HG03469 (cell line): ENCODE data around the gene PFKP.

ENCODE experiments used
- ATAC-seq: cut with Tn5 transposase; IDR thresholded peaks from one replicate; pipeline ENCODE4 v1.9.1; 2021; ENCODE audit warnings: mild to moderate bottlenecking, moderate library complexity, moderate number of reproducible peaks; ENCODE audit not compliant: unreplicated experiment

The PFKP gene

GRCh38 chr10:3068968-3069737, 1.8 kb downstream of the PFKP start:
- ATAC-seq: no peak

DNA sequence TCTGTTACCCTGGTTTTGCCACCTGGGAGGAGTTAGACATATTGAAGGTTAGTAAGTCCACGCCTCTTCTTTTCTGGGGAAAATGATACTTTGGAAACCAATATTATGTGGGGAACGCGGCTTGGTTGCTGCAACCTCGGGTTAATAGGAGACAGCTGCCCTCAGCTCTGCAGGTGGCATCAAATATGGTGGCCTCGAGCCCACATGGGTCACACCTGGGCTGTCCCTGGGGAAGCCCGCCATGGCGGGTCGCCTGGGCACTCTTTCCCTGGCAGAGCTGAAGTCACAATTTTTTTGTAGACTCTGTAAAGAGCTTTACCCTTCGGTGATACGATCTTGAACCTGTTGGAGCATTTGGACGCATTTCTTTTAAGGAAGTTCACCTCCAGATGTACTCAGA, 2.5 kb downstream of the PFKP start:
- no peak for ATAC-seq

DNA sequence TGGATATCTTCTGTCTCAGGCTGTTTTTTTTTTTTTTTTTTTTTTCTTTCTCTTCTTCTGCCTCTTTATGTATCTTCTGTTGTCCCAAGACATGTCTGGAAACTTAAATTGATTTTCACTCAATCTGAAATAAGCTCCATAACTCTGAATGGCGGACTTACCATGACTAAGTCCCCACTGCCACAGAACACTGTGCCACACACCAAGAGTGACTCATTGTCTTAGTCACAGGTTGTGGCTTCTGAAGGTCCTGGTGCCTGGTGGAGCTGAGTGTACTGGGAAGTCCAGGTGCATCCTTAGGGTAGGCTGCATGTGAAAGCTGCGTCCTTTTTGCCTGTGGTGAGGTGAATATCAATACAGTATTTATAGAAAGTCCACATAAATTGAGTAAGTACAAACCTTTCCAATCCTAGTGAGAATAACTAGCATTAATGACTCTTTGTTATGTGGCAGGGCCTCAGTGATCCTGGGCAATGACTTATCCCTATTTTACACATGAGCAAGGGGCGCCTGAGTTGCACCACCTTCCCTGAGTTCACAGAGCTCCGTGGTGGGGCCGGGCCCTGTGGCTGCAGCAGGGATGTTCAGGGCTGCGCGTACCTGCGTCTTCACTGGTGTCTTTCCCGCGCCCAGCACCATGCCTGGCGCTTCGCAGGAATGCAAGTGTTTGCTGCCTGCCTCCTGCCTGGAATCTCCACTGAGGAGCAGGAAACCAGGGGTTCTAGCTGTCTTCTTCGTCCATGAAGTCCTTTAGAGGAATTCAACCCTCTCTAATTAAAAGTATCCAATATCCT, 4.3 kb downstream of the PFKP start:
- no peak for ATAC-seq

- ATAC-seq: no peak
These were observed 5.5 kb downstream of the PFKP start for GRCh38 chr10:3072641-3073360.

GRCh38 chr10:3074145-3074665, 6.9 kb downstream of the PFKP start:
- no peak for ATAC-seq

- ATAC-seq: no peak
These were observed 7.7 kb downstream of the PFKP start for GRCh38 chr10:3074985-3075600.

GRCh38 chr10:3076138-3076537, 8.8 kb downstream of the PFKP start:
- ATAC-seq: no peak

- ATAC-seq: no peak
These were observed 10.2 kb downstream of the PFKP start for GRCh38 chr10:3077509-3077908.

DNA sequence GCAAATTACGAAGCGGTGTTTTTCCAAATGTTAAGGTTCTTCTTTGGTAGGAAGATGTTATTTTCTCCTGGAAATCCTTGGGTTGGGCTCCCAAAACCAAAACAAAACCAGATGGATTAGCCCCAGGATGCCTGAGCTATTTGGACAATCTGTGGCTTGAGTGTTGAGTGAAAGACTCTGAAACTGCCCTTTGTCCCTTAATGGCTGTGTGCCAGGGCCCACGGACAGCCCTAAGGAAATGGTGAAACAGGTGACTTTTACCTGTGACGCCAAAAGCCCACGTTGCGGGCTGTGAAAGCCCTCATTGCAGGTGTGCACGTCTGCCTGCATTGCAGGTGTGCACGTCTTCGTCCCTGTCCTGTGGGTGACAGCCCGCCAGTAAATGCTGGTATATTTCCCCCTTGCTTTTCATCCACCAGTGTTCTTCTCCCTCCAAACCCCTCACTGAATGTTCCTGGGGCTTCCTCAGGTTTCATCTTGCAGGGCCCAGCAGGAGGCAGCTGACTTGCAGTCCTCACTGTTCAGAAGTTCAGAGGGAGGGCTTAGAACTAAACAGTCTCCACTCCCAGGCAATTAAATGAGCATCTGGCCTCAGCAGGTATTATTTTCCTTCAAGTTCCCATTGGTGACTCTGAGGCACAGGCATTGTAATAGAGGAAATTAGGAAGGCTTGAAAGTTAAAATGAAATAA, 10.7 kb downstream of the PFKP start:
- no peak for ATAC-seq

- no peak for ATAC-seq
These were observed 14.1 kb downstream of the PFKP start for GRCh38 chr10:3081383-3081981.

GRCh38 chr10:3082290-3082689, 14.9 kb downstream of the PFKP start:
- no peak for ATAC-seq

DNA sequence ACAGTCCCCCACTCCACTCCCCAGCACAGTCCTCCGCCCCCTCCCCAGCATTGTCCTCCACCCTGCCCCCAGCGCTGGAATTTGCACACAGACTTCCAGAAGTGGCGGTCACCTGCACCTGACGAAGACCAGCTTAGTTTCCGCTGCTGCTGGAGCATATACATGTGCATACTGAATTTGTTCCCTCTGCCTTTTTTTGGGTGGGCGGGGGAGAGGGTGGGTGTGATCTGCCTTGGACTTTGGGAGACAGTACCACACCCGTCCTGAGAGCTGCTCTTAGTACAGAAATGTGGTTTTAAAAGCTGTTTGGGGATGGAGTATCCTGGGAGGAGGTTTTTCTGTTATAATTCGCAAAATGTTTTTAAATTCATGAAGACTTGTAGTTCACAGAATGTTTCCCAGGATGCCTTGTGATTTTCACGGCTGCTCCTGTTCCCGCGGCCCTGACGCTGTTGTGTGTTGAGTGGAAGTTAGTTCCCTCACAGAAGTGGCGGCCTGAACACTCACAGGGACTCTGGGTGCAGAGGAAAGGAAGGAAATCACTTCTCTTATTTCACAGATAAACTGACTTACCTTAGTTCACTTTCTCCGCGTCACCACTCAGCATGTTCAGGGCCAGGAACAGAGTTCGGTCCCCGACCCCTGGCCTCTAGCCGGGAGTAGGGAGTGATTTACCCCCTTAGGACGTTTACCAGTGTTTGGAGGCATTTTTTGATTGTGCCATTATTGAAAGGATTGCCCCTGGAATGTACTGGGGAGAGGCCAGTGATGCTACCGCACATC, 18.6 kb downstream of the PFKP start:
- no peak for ATAC-seq

- no peak for ATAC-seq
These were observed 23.0 kb downstream of the PFKP start for GRCh38 chr10:3090388-3090787.

DNA sequence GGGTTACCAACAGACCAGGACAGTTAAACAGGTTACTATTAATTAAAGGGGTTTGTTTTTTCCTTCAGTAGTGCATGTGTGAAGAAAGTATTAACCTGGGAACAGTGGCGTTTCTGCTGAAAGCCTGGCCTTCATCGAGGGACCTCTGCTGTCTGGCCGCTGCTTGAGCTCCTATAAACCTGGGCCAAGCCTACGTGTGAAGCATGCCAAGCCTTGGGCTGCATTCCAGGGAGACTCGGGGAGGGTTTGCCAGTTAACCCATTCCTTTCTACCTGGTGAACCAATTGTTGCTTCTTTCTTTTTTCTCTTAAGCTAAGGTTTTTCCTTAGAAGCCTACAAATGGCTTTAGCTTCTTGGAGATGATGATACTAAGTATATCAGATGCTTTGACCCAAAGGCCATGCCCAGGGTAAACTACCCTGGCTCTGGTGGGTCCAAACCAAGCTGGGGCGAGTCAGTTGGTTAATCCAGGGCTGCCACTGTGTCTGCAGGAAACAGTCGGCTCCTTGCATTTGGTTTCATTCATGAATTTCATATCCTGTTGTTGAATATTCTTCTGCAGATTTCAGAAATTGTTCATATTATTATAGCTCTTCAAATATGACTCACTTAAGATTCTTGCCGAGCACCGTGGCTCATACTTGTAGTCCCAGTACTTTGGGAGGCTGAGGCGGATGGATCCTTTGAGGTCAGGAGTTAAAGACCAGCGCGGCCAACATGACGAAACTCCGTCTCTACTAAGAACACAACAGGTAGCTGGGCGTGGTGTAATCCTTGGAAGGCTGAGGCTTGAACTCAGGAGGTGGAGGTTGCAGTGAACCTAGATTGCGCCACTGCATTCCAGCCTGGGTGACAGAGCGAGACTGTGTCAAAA, 23.8 kb downstream of the PFKP start:
- ATAC-seq: no peak

GRCh38 chr10:3091921-3092320, 24.6 kb downstream of the PFKP start:
- ATAC-seq: no peak

DNA sequence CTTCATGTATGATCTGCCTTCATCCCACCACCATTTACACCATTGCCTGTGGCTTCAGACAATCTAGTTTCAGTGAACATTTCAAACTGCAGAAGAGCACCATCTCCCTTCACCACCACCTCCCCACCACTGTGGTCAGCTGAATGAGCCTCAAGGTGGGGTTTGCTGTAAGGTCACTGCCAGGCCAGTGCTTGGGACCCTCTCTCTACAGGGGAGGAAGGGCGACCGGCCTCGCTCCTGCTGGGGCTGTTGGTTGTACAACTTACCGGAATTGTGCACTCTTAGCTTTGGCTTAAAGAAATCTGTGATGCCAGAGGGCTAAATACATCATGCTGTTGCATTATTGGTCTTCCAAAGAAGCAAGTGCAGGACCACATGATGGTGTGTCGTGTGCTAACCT, 26.6 kb downstream of the PFKP start:
- ATAC-seq: no peak

DNA sequence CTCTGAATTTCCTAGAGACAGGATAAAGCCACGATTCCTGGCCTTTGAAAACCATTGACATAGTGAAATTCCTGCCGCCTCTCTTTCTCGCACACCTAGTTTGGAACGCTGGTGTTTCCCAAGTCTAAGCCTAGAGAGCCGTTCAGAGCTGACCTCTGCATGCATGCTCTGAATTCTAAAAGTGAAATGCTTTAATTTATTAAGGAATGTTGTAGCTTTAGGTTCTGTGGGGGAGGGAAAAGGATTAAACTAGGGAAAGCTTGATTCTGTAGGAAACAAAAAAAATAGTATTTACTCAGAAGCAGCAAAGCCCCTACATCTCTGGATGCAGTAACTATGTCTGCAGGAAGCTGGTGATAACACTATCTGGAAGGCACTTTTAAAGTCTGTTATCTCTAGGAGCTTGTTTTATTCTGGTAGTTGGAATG, 27.3 kb downstream of the PFKP start:
- no peak for ATAC-seq
